Activated T-helper 1 cell treated with anti-CD3 and anti-CD28 coated beads, Interleukin-2, amount 50 U/mL, for 16 hours (primary cell): Measurements from ENCODE around the gene PPARGC1A.

ENCODE experiments used
- DNase-seq, 2 donors: peaks; one replicate each; pipeline ENCODE4 v3.0.0-alpha.2; 2020; ENCODE audit warnings: low read depth in 1 of 2, low spot score in 1 of 2

The PPARGC1A gene

DNA sequence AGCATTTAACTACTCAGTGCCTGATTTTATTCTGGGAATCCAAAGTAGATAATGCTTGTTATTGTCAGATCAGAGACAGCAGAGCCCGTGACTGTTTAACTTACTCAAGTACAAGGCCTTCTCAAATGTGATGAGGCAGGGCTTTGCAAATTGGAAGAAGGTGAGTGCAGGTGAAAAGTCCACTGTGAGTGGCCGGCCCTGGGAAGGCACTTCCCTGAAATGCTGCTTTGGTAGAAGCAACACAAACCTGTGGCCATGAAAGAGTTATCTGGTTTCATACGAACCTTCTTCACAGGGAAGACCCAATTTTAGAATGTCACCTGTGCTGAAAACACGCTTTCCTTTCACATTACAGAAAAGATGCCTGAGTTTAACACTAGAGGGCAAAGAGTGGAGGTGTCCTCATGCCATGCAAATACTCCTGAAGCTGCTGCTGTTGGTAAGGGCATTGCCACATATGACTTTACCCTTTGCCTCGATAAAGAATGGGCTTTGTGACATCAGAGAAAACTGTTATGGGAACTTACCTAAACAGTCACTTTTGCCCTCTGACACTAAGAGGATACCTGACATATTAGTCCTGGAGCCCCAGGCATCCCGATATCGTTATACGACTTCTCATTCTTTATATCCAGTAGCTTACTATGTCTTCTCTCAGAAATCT, 8.0 kb downstream of the PPARGC1A start:
- DNase-seq, result no peak

DNA sequence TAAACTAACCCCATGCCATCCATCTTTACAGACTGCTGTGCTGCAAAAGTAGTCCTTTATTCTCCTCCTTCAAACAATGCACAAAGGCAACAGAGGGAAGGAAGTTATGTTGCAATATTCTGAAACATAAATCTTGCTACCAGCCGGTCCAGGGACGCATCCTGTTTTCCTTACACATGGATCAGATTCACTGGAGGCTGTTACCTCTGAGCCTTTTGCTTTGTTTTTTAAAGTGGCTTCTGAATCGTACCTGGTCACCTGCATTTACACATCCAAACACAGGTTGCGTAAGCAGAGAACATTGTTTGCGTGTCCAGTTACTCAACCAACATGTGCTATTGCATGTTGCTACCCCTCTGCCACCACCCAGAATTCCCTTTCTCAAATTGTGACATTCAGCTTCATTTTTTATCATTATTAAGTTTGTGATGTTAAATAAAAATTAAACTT, 8.8 kb downstream of the PPARGC1A start:
- DNase-seq, result no peak

DNA sequence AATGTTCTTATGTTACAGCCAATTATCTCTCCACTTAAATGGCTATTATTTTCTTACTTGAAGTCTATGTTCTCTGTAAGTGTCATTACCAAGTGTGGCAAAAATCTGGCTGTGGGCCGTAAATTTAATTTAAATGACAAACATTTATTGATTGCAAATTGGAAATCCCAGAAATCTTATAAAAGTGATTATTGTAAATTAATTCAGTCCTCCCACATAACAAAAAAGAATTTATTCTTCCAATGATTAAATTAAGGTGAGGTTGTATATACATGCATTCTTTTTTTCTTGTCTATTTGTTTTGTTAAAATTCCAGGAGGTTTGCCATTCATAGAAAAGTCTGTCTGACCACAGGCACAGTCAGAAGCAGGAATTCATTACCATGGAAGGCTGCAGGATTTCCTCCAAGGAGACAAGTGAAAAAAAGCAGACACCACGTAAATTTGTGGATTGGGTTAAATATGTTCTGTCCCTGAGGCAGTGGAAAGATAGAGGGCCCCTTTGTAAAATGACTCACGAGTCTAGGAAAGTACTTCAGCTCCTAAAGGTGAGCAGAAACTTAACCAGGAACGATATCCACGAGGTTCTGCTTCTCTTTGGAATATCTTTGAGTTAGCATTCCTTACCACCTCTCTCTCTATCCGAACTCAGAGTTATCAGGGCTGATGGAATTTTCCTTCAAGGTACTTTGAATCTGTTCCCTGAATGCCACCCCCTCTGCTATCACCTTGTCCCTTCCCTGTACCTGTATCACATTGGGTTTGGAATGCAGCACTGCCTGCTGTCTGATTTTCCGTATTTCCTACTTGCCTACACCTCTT, 10.7 kb downstream of the PPARGC1A start:
- DNase-seq, result no peak

DNA sequence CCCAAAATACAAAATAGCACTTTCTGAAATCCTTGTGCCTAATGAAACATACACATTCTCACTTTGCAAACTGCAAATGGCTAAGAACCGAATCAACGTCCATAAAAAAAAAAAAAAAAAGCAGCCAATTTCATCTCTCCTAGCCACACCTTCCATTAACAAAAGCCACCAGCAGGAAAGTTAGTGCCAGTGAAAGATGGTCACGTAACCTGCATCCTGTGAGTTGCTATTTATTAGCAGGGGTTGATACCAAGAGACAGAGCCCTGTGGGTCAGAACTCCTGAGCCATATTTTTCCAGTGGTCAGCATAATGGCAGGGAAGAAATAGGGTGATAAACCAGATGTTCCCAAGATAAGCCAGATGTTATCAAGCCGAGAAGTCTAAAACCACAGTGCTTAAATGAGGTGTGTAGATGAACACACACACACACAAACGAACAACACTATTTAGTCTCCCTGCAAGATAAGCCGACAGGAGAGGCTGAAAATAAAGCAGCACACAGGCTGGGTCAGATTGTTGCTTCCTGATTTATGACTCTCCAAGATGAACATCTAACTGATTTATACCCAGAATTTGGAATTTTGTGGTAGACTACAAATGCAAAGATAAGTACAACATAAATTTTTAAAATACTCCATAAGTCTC, 11.5 kb downstream of the PPARGC1A start:
- no peak for DNase-seq

DNA sequence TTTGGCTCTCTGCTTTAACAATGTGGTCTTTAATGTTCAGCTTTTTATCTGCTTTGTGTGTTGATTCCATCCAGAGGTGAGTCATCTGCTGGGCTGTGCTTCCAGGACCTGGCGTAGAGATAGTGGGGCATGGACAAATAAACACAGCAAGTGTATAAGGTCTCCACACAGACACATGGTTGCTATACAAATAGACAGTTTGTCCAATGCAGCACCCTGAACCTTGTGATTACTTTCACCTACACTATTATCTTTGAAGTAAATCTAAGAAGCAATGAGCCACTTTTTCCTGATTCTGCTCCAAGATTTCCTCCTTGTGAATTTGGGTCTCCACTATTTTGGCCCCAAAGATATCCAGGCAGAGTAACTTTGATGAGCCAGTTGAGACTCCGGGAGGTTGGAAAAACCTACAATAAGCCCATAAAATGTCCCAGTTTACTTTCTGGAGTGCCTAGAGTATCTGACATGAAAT, 12.1 kb downstream of the PPARGC1A start:
- DNase-seq, result no peak

DNA sequence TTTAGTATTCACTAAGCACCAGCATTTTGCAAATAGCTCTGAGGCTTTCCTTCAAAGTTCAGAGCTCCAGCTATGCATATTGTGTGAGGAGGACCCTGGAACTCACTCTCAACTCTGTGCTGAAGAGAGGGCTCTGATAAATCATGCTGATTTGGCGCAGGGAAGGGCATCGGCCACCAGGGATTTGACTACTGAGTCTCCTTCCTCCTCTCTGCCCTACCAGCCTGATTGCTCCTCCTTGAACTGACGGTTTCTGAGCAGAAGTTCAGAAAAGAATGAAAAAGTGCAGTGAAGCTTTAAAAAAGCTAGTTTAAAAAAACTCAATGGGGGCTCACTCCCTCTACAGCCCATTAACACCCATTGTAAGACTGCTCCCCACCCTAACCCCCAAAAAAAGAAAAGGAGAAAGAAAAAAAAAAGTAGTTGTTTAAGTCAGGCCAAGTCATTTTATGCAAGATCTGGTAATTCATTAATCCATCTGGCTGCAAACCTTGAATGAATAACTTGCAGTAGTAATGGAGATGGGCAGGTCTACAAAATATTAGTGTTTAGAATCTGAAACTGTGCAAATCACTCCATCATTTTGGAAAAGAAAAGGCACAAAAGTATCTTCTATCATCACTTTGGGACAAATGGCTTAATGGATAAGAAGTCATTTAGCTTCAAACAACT, 13.3 kb downstream of the PPARGC1A start:
- DNase-seq, result no peak

DNA sequence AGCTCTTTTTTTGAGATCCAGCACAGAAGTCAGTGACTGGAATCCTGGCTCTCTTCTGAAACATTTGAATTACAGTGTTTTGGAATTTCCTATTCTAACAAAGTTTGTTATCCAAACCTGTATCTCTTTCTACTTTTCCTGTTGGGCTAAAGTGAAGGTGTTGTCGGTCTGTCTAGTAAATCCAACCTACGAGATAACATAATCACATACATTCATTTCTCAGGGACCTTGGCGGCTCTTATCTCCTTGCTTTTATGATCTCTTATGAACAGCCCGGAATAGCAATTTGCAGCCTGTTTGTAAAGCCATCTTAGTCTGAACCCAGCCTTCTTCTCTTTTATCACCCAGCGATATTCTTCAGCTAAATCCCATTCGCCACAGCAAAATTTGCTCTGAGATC, 14.5 kb downstream of the PPARGC1A start:
- no peak for DNase-seq

DNA sequence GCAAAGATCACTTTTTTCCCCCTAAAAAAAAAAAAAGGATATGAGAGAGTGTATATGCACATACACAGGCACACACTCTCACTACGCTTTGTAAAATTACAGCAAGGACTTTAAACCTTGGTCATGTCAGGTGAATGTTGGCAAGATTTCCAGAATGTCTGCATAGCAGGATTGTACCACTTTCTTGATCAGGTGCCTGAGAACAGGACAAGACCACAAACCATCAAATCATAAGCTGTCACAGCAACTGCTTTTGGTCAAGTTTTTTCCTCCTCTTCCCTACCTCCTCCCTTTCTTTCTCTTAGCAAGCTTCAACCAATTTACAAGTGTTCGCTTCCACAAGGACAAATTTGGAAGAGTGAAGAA, 15.3 kb downstream of the PPARGC1A start:
- no peak for DNase-seq

DNA sequence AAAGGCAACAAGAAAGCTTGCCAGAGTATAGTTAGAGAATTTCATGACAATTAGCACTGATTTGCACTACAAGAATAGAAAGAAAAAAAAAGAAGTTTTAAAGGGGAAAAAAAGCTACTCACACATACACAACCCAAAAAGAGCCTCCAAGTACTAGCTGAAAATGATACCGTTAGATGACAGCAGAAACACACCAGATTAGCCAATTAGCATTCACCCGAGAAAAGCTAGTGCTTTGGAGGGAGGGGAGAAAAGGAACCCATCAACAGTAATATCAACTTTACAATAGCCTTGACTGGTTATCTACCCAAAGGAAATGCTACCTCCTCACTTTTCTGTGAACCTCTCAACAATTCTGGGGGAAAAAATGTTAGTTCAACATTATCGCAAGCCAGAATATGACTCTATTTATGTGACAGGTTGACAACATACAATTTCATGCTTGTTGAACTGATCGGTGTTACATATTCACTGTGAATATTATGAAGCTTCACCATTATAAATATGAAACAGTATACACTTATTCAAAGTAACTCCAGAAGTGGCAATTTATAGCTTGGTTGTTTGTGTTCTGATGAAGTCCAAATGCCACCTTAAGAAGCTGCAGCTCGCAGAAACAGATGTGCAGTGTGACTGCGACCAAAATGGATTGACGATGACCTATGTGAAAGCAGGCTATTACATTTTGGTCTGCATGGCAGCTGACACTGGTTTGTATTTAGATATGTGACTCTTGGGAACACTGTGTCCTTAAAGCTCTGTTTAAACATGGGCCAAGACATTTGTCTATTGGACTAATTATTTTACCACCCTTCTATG, 15.9 kb downstream of the PPARGC1A start:
- no peak for DNase-seq

DNA sequence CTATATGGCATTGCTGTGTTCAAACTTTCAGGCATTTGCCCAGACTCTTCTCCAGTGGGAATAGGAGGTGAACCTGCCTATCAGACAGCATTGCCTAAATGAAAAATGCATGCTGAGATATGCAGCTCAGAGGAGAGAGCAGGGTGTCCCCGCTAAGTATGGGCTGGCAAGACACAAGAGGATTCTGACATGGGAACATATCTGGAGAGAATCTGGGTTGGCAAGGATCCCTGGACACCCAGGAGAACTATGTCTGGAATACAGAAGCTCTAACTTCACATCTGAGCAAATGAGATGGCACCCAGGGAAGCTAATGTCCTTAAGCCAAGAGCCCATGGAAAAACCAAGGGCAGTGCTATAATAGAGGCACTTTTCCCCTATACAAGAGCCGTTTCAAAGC, 18.4 kb downstream of the PPARGC1A start:
- no peak for DNase-seq

DNA sequence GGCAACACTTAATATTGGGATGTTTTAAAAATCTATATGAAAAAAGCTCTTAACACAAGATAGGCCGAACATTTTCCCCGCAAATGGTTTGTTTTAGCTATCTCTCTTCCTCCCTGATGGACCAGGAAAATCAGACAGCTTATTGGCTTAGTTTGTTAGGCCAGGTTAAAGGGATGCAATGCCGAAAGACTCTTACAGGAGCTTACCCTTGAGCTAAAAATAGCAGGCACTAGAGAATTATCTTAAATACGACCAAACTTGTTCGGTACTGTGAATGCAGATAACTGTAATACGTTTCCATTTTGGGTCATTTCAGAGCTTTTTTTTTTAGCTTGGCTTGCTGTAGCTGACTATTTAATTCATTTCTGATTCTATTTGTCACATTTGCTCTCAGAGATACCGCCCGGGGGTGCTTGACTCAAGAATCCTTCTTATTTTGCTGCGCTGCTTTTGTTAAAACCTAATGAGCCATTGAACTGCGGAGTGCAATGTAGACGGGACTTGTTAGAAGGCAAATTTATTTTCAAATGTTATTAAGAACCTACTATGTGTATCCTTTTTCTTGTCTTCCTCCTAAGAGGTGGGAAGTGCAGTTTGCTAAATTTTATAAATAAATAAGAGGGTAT, 23.3 kb downstream of the PPARGC1A start:
- no peak for DNase-seq

DNA sequence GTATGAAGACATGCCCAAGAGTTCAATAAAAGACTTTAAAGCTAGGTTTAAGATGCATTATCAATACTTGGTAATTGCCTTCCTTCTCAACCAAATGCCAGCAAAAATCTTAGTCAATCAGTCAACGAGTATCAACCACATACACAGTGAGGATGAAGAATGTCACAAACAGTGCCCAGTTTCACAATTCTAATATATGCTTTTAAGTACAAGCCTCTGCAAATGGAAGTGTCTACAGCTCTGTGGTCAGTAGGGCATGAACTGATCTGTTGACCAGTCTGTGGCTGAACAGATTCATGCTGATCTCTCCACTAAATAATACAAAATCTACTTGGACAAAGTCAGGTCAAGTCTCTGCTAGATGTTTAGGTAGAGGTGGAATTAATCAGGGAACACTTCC, 27.9 kb downstream of the PPARGC1A start:
- DNase-seq, result no peak

DNA sequence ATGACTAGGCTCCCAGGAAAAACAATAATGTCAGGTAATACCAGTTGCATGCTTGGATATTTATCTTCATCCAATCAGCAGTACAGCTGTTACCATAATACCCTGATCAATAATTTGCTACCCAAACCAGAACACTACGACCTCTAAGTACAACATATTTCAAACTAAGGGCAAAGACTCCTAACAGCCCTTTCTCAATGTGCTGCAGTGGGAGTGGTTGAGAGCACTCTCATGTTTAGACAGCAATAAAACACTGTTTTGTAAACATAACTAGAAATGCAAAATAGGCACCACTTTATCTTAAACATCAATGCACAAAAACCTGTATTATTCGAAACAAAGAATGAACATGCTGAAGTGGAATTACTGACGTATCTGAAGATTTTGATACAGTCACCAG, 28.9 kb downstream of the PPARGC1A start:
- no peak for DNase-seq

DNA sequence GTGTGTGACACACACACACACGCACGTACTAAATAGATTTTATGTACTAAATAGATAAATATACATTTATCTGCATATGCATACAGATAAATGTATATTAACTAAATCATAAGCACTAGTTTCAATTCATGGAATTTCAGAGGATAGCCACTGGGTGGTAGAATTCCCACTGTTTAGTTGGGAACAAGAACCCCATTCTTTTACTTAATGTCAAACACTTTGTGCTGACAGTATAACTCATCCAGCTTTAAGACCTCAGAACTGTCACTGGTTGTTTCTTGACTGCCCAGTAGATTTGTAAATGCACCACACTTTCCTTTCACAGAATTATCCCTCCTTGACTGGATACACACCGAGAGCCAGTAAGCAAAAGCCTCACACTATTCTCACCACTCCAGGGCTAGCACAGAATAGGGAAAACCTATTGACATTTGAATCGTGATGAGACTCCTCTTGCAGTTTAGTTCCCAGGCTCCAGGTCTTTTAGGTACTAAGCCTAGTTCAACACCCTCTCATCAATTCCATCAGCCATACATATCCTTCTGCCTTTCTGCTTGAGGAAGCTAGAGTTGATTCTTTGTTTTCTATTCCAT, 32.4 kb downstream of the PPARGC1A start:
- DNase-seq, result no peak

DNA sequence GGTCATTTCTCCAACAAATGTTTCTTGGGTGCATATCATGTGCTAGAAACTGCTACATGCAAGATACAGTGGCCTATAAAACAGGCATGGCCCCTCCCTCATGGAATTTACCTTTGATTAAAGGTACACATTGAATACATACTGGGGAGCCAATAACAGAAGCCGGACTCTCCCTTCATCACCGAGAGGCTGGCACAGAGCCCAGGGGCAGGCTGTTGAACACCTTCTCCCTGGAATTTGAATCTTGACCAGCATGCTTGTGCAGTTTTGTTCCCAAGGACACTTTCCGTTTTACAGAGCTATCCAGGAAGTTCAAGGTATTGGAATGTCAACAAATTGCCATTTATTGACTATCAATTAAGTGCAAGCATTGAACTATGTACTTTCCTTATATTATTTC, 33.2 kb downstream of the PPARGC1A start:
- DNase-seq, result no peak

DNA sequence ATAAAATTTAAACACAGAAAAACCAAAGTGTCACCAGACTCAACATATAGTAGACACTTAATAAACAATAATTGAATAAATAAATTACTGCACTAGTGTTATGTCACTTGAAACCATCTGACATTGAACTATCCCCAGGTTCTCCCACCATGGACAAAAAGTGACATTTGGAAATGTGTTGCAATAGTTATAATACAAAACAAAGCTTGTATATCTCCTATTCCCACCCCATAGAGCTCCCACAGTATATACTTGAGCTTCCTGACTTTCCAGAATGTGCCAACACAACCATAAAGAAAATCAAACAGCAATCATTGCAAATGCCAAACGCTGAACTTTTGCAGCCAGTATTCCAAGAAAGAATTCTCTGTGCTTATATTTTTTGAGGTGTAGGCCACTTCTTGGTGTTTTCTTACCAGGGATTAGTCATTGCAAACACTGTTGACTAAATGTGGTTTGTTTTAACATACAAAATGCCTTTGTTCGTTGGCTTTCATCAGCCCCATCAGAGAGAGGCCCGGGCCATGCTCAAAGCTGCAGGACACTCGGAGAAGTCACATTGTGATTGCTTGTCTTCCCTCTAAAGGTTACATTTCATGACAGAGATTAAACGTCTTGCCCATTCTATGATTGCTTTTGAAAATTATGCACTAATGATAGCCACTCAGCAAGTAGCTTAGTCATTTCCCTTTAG, 33.8 kb downstream of the PPARGC1A start:
- DNase-seq, result no peak

DNA sequence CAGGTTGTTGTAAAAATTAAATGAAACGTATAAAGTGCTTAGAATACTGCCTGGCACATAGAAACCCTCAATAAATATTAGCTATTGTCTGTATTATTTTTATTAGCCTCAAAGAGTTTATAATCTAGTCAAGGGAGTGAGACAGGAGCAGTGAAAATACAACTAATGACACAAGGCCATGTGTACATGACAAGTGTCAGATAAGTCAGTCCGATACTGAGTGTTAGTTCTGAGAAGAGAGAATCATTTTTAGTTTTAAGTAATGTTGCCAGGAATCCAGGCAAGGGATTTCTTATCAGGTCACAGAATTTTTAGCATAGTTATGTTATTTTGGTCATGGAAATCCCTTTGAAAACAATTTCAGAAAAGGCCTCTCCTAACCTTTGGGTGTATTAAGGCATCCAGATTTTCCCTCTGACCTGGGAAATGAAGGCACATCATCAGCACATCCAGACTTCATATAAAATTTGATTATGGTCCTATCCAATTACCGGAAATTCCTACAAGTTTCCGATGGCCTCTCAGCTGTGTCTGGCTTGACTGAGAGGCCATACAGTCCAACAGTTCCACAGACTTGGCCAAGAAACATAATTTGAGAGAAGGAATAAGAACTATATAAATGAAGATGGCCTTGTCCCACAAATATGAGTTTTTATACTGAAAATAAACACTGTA, 35.7 kb downstream of the PPARGC1A start:
- DNase-seq, result no peak

DNA sequence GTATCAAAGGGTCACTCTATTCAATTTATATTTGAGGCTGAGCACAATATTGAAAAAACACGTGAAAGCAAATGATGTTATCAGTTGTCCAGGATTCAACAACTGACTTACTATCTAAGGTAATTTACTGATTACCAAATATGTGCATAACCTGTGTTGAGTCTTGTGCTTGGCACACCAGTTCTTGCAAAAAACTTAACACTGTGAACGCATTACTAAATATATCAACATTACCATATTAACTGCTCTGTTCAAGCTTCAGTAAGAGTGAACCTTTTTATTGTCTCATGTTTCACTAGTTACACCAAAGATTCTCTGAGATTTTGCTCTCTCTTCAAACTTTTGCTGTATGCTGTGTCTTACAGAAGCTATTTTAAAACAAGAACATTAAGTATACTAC, 38.4 kb downstream of the PPARGC1A start:
- no peak for DNase-seq

DNA sequence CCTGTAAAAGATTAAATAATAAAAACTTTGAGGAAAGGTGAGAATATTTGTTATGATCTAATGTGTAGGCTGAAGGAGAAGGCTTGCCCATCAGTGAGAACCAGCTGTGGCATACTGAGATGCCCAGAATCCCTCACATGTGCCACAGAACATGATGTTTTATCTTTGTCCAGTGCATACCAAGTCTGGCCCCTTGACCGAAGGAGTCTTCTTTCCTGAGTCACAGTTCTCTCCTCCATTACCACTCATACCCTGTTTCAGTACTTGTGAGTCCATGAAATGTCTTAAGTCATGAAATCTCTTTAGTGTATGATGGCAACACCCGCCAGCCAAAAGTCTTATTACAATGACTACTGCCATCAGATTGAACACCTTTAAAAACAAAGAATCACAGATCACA, 42.7 kb downstream of the PPARGC1A start:
- DNase-seq, result no peak
